AG10803 (cell line): ENCODE measurements around the gene LMO4.

ENCODE experiments used
- DNase-seq: peaks from one replicate; pipeline ENCODE4 v3.0.0; 2010; ENCODE audit warnings: low read depth
- H3K4me3 ChIP-seq: 2 replicates; pipeline ENCODE4 v1.5.1; 2011; ENCODE audit warnings: mild to moderate bottlenecking, low read length, control low read depth
- CTCF ChIP-seq: conservative IDR thresholded peaks from 2 replicates; pipeline ENCODE4 v1.5.1; 2011; ENCODE audit warnings: mild to moderate bottlenecking, low read length, control low read depth, inconsistent platforms

LMO4 gene

GRCh38 chr1:87393445-87394085 is 64.9 kb downstream of the LMO4 start:
- DNase-seq: no peak
- no peak overlapping the region for H3K4me3 ChIP-seq
- no peak for TF ChIP-seq CTCF

GRCh38 chr1:87394513-87394912 is 65.8 kb downstream of the LMO4 start:
- no peak for TF ChIP-seq CTCF
- no peak overlapping the region for H3K4me3 ChIP-seq
- no peak for DNase-seq

GRCh38 chr1:87394982-87395381 is 66.3 kb downstream of the LMO4 start:
- no peak for TF ChIP-seq CTCF
- no peak for DNase-seq
- no peak overlapping the region for H3K4me3 ChIP-seq
